Daoy (cell line): Measurements from ENCODE around the gene SPHK2. TPM values are rescaled to one million over a fixed set of nuclear protein-coding genes. Genes with fewer than 3 reads are reported as not detected.
"Not testable (repeated sequence)": the region's sequence is repeated elsewhere in the genome, so short reads cannot be mapped to it uniquely, and the experiment has no call there.

Source experiments
- DNase-seq: peaks from one replicate; pipeline ENCODE4 v3.0.0-alpha.2; 2015; ENCODE audit warnings: low read depth
- total RNA-seq: library from RNA; depleted of rRNA; stranded (reverse); fragments of >200 nt; shearing (Covaris generic); gene quantifications from 2 replicates; pipeline ENCODE4 v1.2.3, GENCODE V29; 2014

Gene SPHK2
- total RNA-seq, 1 experiment from 2014 or later: 5.1 TPM

GRCh38 chr19:48658483-48658882 lies 39.2 kb downstream of the SPHK2 start:
- no peak for DNase-seq

DNA sequence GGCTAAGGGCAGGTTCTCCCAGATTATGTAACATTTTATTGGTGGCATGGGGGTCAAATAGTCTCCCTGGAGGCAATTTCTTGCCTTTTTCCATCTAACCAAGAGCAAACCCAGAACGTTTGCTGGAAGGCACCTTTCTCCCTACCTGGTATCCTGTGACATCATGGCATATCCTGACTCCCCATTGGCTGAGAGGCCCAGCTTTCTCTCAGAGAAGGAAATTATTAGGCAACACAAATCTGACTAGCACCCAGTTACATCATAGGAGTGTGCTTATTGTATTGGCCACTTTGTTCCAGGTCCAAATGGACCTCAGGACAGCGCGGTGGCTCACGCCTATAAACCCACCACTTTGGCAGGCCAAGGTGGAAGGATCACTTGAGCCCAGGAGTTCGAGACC lies 40.5 kb downstream of the SPHK2 start:
- DNase-seq: no peak

- peak; percentile 89 for DNase-seq
Observed at GRCh38 chr19:48660852-48661710, 41.8 kb downstream of the SPHK2 start.

GRCh38 chr19:48661711-48662090 lies 42.4 kb downstream of the SPHK2 start:
- DNase-seq: no peak

- no peak for DNase-seq
Observed at GRCh38 chr19:48663667-48664066, 44.4 kb downstream of the SPHK2 start.

- DNase-seq: no peak
Observed at GRCh38 chr19:48664476-48664875, 45.2 kb downstream of the SPHK2 start.

GRCh38 chr19:48665786-48666185 lies 46.5 kb downstream of the SPHK2 start:
- no peak for DNase-seq

- no peak for DNase-seq
Observed at GRCh38 chr19:48668332-48668731, 49.0 kb downstream of the SPHK2 start.

DNA sequence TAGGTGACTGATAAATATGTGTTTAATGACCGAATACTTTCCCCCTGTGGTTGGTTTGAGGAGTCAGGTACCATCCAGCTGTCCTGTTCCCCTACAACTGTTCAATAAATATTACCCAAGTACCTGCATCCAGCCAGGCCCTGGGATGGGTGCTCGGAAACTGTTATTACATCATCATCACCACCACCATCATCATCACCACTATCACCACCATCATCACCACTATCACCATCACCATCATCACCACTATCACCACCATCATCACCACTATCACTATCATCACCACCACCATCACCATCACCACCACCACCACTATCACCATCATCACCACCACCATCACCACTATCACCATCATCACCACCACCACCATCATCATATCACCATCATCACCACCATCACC lies 49.5 kb downstream of the SPHK2 start:
- DNase-seq: no peak

- DNase-seq: no peak
Observed at GRCh38 chr19:48669903-48670668, 50.8 kb downstream of the SPHK2 start.

GRCh38 chr19:48670699-48671445 lies 51.6 kb downstream of the SPHK2 start:
- DNase-seq: no peak

DNA sequence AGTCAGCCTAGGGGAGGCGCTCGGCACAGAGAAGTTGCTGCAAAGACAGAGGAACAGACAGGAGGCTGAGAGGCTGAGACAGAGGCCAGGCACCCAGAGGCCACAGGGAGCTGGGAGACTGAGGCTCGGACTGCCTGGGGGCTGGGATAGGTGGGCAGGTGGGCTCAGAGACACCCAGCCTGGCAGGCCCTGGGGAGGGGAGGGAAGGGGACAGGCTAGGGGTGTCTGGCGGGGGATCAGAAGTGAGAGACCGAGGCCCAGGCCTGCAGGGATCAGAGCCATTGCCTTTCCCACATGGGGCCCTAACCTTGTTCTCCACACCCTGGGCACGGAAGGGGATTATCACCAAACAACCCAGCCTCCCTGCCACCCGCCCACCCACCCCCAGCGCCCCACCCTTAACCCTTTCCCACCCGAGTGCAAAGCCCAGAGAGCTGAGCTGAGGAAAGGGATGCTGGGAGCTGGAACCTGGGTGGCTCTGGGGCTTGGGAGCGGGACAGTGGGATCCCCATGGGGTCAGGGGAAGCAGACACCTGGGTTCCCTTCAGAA lies 52.2 kb downstream of the SPHK2 start:
- DNase-seq: no peak

DNA sequence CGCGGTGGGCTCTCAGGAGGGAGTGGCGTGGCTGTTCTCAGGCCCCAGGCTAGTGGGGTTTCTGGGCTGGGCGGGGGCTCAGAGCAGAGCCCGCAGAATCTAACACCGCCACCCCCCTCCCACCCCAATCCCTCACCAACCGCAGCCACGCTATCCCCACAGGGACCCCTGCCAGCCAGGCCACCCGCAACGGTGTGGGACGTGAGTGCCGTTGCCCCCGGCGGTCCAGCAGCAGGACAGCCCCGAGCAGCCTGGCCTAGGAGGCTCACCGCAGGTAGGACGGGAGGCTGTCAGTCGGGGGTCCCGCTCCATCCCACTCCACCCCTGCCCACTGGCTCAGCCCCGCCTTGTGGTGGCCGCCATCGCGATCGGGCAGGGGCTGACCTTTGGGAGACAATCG lies 53.7 kb downstream of the SPHK2 start, which contains the start of gene NTN5:
Gene NTN5, minus strand, starts transcription at position 24 of the 400 bp plus-strand sequence. CDS start 2,031 bp downstream, outside the sequence.
- DNase-seq: no peak

DNA sequence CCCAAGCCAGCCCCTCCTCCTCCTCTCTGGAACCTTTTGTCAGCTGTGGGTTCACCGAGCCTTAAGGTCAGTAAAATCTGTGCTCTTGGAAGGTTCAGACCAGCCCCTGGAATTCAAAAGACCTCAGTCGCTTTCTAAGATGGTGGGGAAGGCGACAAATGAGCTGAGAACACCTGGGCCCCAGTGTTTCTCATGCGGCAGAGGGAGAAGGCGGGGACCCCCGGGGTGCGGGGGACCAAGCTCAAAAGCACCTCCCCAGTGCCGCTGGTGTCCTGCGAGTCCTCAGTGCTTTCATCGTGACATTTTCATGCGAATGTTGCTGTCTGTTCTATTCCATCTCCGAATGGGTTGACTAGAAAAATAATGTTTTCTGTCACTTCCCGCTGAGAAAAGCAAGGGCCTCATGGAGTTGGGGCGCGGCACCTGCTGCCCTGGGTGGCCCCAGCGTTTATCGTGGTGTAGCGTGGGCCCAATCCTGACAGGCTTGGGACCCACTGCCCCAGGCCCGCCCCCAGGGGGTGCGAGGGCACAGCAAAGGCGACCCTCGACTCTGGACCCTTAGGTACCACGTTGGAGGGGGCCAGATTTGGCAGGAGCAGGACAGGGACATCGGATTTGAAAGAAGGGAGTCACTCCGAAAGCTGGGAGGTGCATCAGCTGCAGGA lies 54.3 kb downstream of the SPHK2 start:
- DNase-seq: no peak

GRCh38 chr19:48674216-48674809 lies 55.0 kb downstream of the SPHK2 start:
- DNase-seq: no peak

DNA sequence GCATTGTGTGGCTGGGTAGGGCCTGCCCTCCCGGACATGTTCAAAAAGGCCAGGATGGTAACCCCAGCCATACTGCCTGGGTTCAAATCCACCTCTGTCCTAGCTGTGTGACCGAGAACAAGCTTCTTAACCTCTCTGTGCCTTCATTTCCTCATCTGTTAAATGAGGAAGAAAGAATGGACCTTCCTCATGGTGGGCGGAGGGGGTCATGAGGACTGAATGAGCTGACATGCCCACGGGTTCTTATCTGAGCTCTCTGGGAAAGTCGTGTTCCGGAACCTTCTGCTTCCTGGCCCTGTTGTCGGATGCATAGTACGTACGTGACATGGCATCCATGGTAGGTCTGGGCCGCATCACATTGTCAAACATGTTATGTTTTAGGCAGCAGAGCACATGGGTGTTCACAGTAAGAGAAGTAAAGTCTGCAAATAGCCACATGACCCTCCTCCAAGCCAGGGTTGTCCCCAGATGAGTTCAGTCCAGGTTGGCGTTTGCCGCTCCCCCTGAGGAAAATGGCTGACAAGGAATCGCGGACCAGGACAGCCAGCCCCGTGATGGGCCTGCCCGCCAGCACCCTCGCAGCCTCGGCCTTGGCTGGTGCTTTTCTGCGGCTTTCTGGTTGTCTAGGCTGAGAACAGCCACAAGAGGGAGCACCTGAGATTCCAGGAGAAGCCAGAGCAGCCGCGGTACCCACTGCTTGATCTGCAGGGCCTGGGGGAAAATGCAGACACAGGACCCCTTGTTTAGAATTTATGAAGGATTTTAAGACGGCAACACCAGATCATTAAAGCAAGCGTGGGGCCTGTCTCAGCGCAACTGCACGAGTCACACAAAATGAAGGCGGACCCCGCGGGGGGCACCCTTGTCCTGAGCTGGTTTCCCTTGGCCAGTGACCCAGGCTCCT lies 55.9 kb downstream of the SPHK2 start:
- DNase-seq: peak; percentile 83

DNA sequence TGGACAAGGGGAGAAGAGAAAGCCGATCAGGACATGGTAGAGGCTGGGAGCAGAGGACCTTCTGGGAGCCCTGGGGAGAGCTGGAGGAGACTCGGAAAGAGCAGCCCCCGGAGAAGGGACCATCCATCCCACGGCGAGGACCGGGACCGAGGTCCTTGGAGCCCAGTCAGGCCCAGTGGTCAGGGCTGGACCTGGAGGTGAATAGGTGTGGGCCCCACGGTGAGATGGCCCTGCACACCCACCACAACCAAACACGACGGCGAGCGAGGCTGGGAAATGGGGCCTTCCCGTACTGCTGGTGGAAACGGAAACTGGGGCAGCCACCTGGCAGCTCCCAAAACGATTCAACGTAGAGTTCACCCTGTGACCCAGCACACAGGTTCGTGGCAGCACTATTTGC lies 57.2 kb downstream of the SPHK2 start:
- DNase-seq: no peak

DNA sequence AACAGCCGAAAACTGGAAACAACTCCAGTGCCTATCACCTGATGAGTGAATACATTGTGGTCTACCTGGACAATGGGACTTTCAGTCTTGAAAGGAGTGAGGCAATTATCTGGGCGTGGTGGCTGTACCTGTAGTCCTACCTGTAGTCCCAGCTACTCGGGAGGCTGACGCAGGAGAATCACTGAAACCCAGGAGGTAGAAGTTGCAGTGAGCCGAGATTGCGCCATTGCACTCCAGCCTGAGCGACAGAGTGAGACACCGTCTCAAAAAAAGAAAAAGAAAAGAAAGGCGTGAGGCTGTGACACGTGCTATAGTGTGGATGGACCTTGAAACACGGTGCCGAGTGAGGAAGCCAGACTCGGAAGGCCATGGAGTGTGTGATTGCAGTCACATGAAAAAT lies 57.6 kb downstream of the SPHK2 start:
- DNase-seq: no peak

GRCh38 chr19:48678201-48678600 lies 58.9 kb downstream of the SPHK2 start:
- no peak for DNase-seq

- DNase-seq: not testable (repeated sequence)
Observed at GRCh38 chr19:48680006-48680405, 60.7 kb downstream of the SPHK2 start.
